Neural cell (in vitro differentiated cells): ENCODE data around the gene RALA.

Experiments used
- CTCF ChIP-seq: fragments of 450-650 bp; IDR thresholded peaks from 2 replicates; pipeline ENCODE4 v1.5.1; 2014; ENCODE audit warnings: antibody characterized with exemption, mild to moderate bottlenecking, moderate library complexity; ENCODE audit not compliant: poor library complexity, severe bottlenecking
- EZH2 ChIP-seq: fragments of 200-600, 300-800 bp; shearing (Covaris generic), sonication (generic); IDR thresholded peaks from 2 replicates; pipeline ENCODE4 v1.6.1; 2014; ENCODE audit warnings: antibody characterized with exemption, low read length, borderline replicate concordance, mild to moderate bottlenecking; ENCODE audit not compliant: insufficient read depth, poor library complexity, severe bottlenecking
- POLR2AphosphoS5 ChIP-seq: IDR thresholded peaks from 2 replicates; pipeline ENCODE4 v1.6.1; 2012
- REST ChIP-seq: IDR thresholded peaks from 2 replicates; pipeline ENCODE4 v1.6.1; 2012; ENCODE audit warnings: borderline replicate concordance
- SMC3 ChIP-seq: fragments of 450-650 bp; conservative IDR thresholded peaks from 2 replicates; pipeline ENCODE4 v1.6.1; 2014; ENCODE audit warnings: antibody characterized with exemption, mild to moderate bottlenecking, moderate library complexity; ENCODE audit not compliant: poor library complexity

- no peak for TF ChIP-seq EZH2
- TF ChIP-seq REST: no peak
- TF ChIP-seq CTCF: no peak
- TF ChIP-seq SMC3: no peak
- no peak for TF ChIP-seq POLR2AphosphoS5
Measured at GRCh38 chr7:39661960-39662359, 38.6 kb downstream of the RALA start.
